SU-DHL-6 (cell line): ENCODE results near the gene ADGRG4.

ENCODE experiments used
- H2AFZ ChIP-seq: fragments of 200-600 bp; sonication (generic); 2 replicates; pipeline ENCODE4 v1.6.1; 2014; ENCODE audit warnings: low read depth, mild to moderate bottlenecking, moderate library complexity, mixed read lengths, antibody characterized with exemption, low read length; ENCODE audit not compliant: severe bottlenecking
- H3F3A ChIP-seq: fragments of 200-600 bp; shearing (Covaris generic); 2 replicates; pipeline ENCODE4 v1.6.0; 2016; ENCODE audit warnings: antibody characterized with exemption, mild to moderate bottlenecking; ENCODE audit not compliant: insufficient read depth
- H3K27ac ChIP-seq: fragments of 200-600 bp; sonication (generic); 2 replicates; pipeline ENCODE4 v1.5.1; 2016; ENCODE audit warnings: low read depth, mild to moderate bottlenecking, low read length, moderate library complexity, mixed read lengths
- H3K27me3 ChIP-seq: fragments of 200-600 bp; sonication (generic), shearing (Covaris generic); 2 replicates; pipeline ENCODE4 v1.6.0; 2014; ENCODE audit warnings: mild to moderate bottlenecking, low read length
- H3K36me3 ChIP-seq: fragments of 200-600 bp; sonication (generic); 2 replicates; pipeline ENCODE4 v1.6.1; 2014; ENCODE audit warnings: mild to moderate bottlenecking, low read length, mixed read lengths
- H3K4me2 ChIP-seq: fragments of 300-600, 200-600 bp; shearing (Covaris generic), sonication (generic); 2 replicates; pipeline ENCODE4 v1.6.0; 2014; ENCODE audit warnings: low read length, low read depth, mild to moderate bottlenecking; ENCODE audit not compliant: poor library complexity, severe bottlenecking
- H3K4me3 ChIP-seq: fragments of 200-600 bp; sonication (generic); 2 replicates; pipeline ENCODE4 v1.5.1; 2014; ENCODE audit warnings: antibody characterized with exemption, low read length, mild to moderate bottlenecking, mixed read lengths; ENCODE audit not compliant: insufficient read depth, poor library complexity, severe bottlenecking
- H3K79me2 ChIP-seq: fragments of 200-600 bp; sonication (generic); 2 replicates; pipeline ENCODE4 v1.6.1; 2014; ENCODE audit warnings: mild to moderate bottlenecking, low read length, moderate library complexity; ENCODE audit not compliant: insufficient read depth
- H3K9ac ChIP-seq: fragments of 200-600 bp; sonication (generic); 2 replicates; pipeline ENCODE4 v1.7.0; 2014; ENCODE audit warnings: mild to moderate bottlenecking, low read length
- H3K9me2 ChIP-seq: fragments of 200-600 bp; sonication (generic); replicated peaks from 2 replicates; pipeline ENCODE4 v1.6.1; 2014; ENCODE audit warnings: low read length; ENCODE audit not compliant: insufficient read depth
- H3K9me3 ChIP-seq: fragments of 200-600 bp; sonication (generic); 2 replicates; pipeline ENCODE4 v1.6.1; 2014; ENCODE audit warnings: low read length, mixed read lengths; ENCODE audit not compliant: insufficient read depth
- H4K20me1 ChIP-seq: fragments of 200-600 bp; sonication (generic); 2 replicates; pipeline ENCODE4 v1.6.1; 2014; ENCODE audit warnings: low read depth, mild to moderate bottlenecking, antibody characterized with exemption, low read length, moderate library complexity, mixed read lengths
- CTCF ChIP-seq: fragments of 200-600 bp; sonication (generic); IDR thresholded peaks from one replicate; pipeline ENCODE4 v1.5.1; 2017; ENCODE audit warnings: antibody characterized with exemption, mild to moderate bottlenecking, low read length, moderate library complexity; ENCODE audit not compliant: insufficient read depth, poor library complexity, severe bottlenecking
- EZH2phosphoT487 ChIP-seq: fragments of 200-600 bp; sonication (generic), shearing (Covaris generic); conservative IDR thresholded peaks from 2 replicates; pipeline ENCODE4 v1.6.1; 2018; ENCODE audit warnings: mild to moderate bottlenecking, antibody characterized with exemption, low read length, moderate library complexity, mixed read lengths

Gene ADGRG4

DNA sequence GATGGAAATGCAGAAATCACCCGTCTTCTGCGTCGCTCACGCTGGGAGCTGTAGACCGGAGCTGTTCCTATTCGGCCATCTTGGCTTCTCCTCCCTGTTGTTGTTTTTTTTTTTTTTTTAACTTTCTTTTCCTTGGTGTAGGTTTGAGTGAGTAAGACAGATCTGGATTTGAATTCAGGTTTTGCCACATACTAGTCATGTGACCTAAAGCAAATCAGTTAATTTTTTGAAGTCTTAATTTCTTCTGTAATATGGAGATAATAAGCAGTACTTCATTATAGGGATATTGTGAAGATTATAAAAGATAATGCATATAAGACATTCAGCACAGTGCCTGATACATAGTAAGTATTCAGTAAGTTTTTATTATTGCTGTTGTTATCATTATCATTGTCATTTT lies 145.4 kb downstream of the ADGRG4 start:
- no peaks in the 10 kb centered on the region for H3K9me3 ChIP-seq
- H3K4me3 ChIP-seq = no peak overlapping the region
- no peaks in the 10 kb centered on the region for H3K9me2 ChIP-seq
- H2AFZ ChIP-seq = no peak overlapping the region
- H3F3A ChIP-seq = no peaks in the 10 kb centered on the region
- H3K4me2 ChIP-seq = no peak overlapping the region
- TF ChIP-seq EZH2phosphoT487 (no peak), CTCF (no peak)
- no peak overlapping the region for H3K27ac ChIP-seq
- no peaks in the 10 kb centered on the region for H3K79me2 ChIP-seq
- no peaks in the 10 kb centered on the region for H4K20me1 ChIP-seq
- H3K27me3 ChIP-seq = no peaks in the 10 kb centered on the region
- no peak overlapping the region for H3K9ac ChIP-seq
- no peaks in the 10 kb centered on the region for H3K36me3 ChIP-seq

GRCh38 chrX:136447308-136447707 lies 146.5 kb downstream of the ADGRG4 start:
- Histone ChIP-seq H2AFZ (no peak overlapping the region), H3F3A (no peaks in the 10 kb centered on the region), H3K9ac (no peak overlapping the region), H3K27ac (no peak overlapping the region), H3K27me3 (no peaks in the 10 kb centered on the region), H3K4me2 (no peak overlapping the region), H3K9me2 (no peaks in the 10 kb centered on the region), H4K20me1 (no peaks in the 10 kb centered on the region), H3K79me2 (no peaks in the 10 kb centered on the region), H3K4me3 (no peak overlapping the region), H3K9me3 (no peaks in the 10 kb centered on the region), H3K36me3 (no peaks in the 10 kb centered on the region)
- TF ChIP-seq CTCF (no peak), EZH2phosphoT487 (no peak)

- H3K9me3 ChIP-seq = no peaks in the 10 kb centered on the region
- H3K27ac ChIP-seq = no peak overlapping the region
- no peaks in the 10 kb centered on the region for H4K20me1 ChIP-seq
- H3K9me2 ChIP-seq = no peaks in the 10 kb centered on the region
- no peaks in the 10 kb centered on the region for H3K36me3 ChIP-seq
- H3K27me3 ChIP-seq = no peaks in the 10 kb centered on the region
- TF ChIP-seq CTCF (no peak), EZH2phosphoT487 (no peak)
- H3K9ac ChIP-seq = no peak overlapping the region
- no peak overlapping the region for H3K4me2 ChIP-seq
- H2AFZ ChIP-seq = no peak overlapping the region
- H3K4me3 ChIP-seq = no peak overlapping the region
- no peaks in the 10 kb centered on the region for H3K79me2 ChIP-seq
- no peaks in the 10 kb centered on the region for H3F3A ChIP-seq
Measured at GRCh38 chrX:136447968-136448367, 147.2 kb downstream of the ADGRG4 start.
